H1 (cell line): Measurements from ENCODE around the gene PTGDR2. TPM values are rescaled to one million over a fixed set of nuclear protein-coding genes. Genes with fewer than 3 reads are reported as not detected.

Experiments
- ASH2L ChIP-seq: fragments of 200-600, 300-600 bp; sonication (generic); IDR thresholded peaks from one replicate; pipeline ENCODE4 v1.7.1; 2017; ENCODE audit warnings: low read length
- BACH1 ChIP-seq: IDR thresholded peaks from 2 replicates; pipeline ENCODE4 v1.6.1; 2012; ENCODE audit warnings: low read length, improper control_type of control experiment
- CBX5 ChIP-seq: fragments of 300-800, 300-1000 bp; sonication (generic); IDR thresholded peaks from 2 replicates; pipeline ENCODE4 v1.7.1; 2016; ENCODE audit warnings: antibody characterized with exemption, low read length, low read depth
- CBX8 ChIP-seq: fragments of 300-800, 300-1000 bp; sonication (generic); IDR thresholded peaks from 2 replicates; pipeline ENCODE4 v1.7.1; 2016; ENCODE audit warnings: low read depth, low read length, borderline replicate concordance
- CTBP2 ChIP-seq: IDR thresholded peaks from 2 replicates; pipeline ENCODE4 v1.7.0; 2011; ENCODE audit warnings: borderline replicate concordance, mild to moderate bottlenecking, moderate library complexity, mixed read lengths, low read length; ENCODE audit not compliant: insufficient read depth, insufficient read length
- FOSL1 ChIP-seq: IDR thresholded peaks from 2 replicates; pipeline ENCODE4 v1.6.1; 2011; ENCODE audit warnings: mild to moderate bottlenecking, low read depth, low read length, moderate library complexity; ENCODE audit not compliant: insufficient read depth
- HDAC6 ChIP-seq: IDR thresholded peaks from one replicate; pipeline ENCODE4 v1.7.1; 2012; ENCODE audit warnings: low read depth, mild to moderate bottlenecking, inconsistent platforms, low read length, moderate library complexity
- MAFK ChIP-seq: IDR thresholded peaks from 2 replicates; pipeline ENCODE4 v1.6.1; 2012; ENCODE audit warnings: low read depth, mild to moderate bottlenecking, improper control_type of control experiment, low read length
- POU5F1 ChIP-seq: IDR thresholded peaks from 2 replicates; pipeline ENCODE4 v1.6.1; 2011; ENCODE audit warnings: low read depth, mild to moderate bottlenecking, low read length, moderate library complexity
- RAD21 ChIP-seq, 2 experiments: IDR thresholded peaks in 1 of 2; conservative IDR thresholded peaks in 1 of 2; 2 replicates each; pipeline ENCODE4 v1.6.1; 2011; ENCODE audit warnings: low read depth in 2 of 2, low read length in 2 of 2, improper control_type of control experiment in 1 of 2, inconsistent platforms in 1 of 2, mild to moderate bottlenecking in 1 of 2, moderate library complexity in 1 of 2
- RBBP5 ChIP-seq: IDR thresholded peaks from 2 replicates; pipeline ENCODE4 v1.7.1; 2012; ENCODE audit warnings: low read depth, mild to moderate bottlenecking, inconsistent platforms, low read length, moderate library complexity, borderline replicate concordance
- RFX5 ChIP-seq: IDR thresholded peaks from 2 replicates; pipeline ENCODE4 v1.6.1; 2011; ENCODE audit warnings: low read depth, low read length, improper control_type of control experiment, borderline replicate concordance
- SAP30 ChIP-seq: fragments of 300-600 bp; sonication (generic); IDR thresholded peaks from 2 replicates; pipeline ENCODE4 v1.7.1; 2012; ENCODE audit warnings: low read length, moderate library complexity, mild to moderate bottlenecking, inconsistent platforms; ENCODE audit not compliant: insufficient read depth, insufficient replicate concordance
- SIX5 ChIP-seq: IDR thresholded peaks from 2 replicates; pipeline ENCODE4 v1.6.1; 2011; ENCODE audit warnings: mild to moderate bottlenecking, low read depth, low read length
- SP2 ChIP-seq: IDR thresholded peaks from 2 replicates; pipeline ENCODE4 v1.6.1; 2012; ENCODE audit warnings: mild to moderate bottlenecking, low read length, inconsistent platforms
- TAF7 ChIP-seq: optimal IDR thresholded peaks from 2 replicates; pipeline ENCODE3; 2011; ENCODE audit warnings: low read depth, mild to moderate bottlenecking, inconsistent platforms, low read length, moderate library complexity, borderline replicate concordance
- TEAD4 ChIP-seq: IDR thresholded peaks from 2 replicates; pipeline ENCODE4 v1.6.1; 2012; ENCODE audit warnings: low read depth, low read length, inconsistent platforms, mixed read lengths
- YY1 ChIP-seq: IDR thresholded peaks from 2 replicates; pipeline ENCODE4 v1.6.1; 2011; ENCODE audit warnings: low read depth, mild to moderate bottlenecking, low read length
- polyA plus RNA-seq, 7 experiments: library from polyadenylated mRNA; depleted of rRNA in 3 of 7; stranded (reverse) in 5 of 7; unstranded in 2 of 7; fragments of >200 nt in 5 of 7; fragments of 200-250 nt in 2 of 7; gene quantifications; 1 replicate in 5 of 7; 2 replicates in 1 of 7; 4 replicates in 1 of 7; pipeline versions ENCODE4 v1.2.1 to v1.2.3, GENCODE V29; 2011 to 2013; ENCODE audit warnings: missing spikeins in 2 of 7, mixed read lengths in 2 of 7
- total RNA-seq: library from RNA; stranded (reverse); fragmentation: NEBNext Ultra II Directional; extraction: Animal tissue kit (Norgen Biotek cat#: 25700); gene quantifications from 2 replicates; pipeline ENCODE4 v1.2.1, GENCODE V29; 2021
- TF ChIP-seq, protein P1 (sequence below): IDR thresholded peaks from 2 replicates; pipeline ENCODE4 v1.6.1; 2011; ENCODE audit warnings: low read length, improper control_type of control experiment
- TF ChIP-seq, protein P2 (sequence below): IDR thresholded peaks from 2 replicates; pipeline ENCODE4 v1.6.1; 2012; ENCODE audit warnings: inconsistent platforms
- TF ChIP-seq, protein P3 (sequence below): IDR thresholded peaks from 2 replicates; pipeline ENCODE4 v1.6.1; 2011; ENCODE audit warnings: low read depth, mild to moderate bottlenecking, low read length; ENCODE audit not compliant: insufficient read depth

The PTGDR2 gene
- total and polyA plus RNA-seq, 2 of the 8 experiments (the other 6 are each of a cell fraction or from before 2014, with no cell fraction given) = 0.20 TPM; not detected in 1

DNA sequence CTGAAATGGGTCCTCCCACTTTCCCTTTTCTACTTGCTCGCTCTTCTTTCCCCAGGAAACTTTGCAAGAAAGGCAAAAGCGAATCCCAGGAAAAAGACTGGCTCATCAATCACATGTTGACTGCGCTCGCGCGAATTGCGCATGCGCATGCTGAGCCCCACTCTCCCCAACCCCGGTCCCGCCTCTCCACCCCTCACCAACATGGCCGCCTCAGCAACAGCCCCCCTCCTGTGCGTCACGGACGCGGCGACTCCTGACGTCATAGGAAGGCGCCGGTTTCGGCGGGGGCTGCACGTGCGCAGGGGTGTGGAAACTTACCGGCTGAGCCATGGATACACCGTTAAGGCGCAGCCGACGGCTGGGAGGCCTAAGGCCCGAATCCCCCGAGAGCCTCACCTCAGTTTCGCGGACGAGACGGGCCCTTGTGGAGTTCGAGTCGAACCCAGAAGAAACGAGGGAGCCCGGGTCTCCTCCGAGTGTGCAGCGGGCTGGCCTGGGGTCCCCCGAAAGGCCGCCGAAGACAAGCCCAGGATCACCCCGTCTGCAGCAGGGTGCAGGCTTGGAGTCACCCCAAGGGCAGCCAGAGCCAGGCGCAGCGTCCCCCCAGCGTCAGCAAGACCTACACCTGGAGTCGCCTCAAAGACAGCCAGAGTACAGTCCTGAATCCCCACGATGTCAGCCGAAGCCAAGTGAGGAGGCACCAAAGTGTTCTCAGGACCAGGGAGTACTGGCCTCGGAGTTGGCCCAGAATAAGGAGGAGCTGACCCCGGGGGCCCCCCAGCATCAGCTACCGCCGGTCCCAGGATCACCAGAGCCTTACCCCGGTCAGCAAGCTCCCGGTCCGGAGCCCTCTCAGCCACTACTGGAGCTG, 13.7 kb downstream of the PTGDR2 start, which contains the start of gene CCDC86 (continued):
- TF ChIP-seq, protein P1, sequence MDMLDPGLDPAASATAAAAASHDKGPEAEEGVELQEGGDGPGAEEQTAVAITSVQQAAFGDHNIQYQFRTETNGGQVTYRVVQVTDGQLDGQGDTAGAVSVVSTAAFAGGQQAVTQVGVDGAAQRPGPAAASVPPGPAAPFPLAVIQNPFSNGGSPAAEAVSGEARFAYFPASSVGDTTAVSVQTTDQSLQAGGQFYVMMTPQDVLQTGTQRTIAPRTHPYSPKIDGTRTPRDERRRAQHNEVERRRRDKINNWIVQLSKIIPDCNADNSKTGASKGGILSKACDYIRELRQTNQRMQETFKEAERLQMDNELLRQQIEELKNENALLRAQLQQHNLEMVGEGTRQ = peak; percentile 63
- TF ChIP-seq RBBP5 (peak; percentile 82; the same call in 1 of the 2 replicates), TAF7 (peak; percentile 45), BACH1 (0 out of 2 replicates have a peak, but pooled peaks have one; percentile 23), ASH2L (peak; percentile 71), RAD21 (IDR thresholded peaks at IDR 0.05 in 1 of 2, conservative IDR thresholded peaks at IDR 0.05 in 1 of 2; ENCODE audit: low read depth in 2 of 2, low read length in 2 of 2) (no peak), CBX8 (no peak), RFX5 (no peak), SIX5 (peak; percentile 39; the same call in 1 of the 2 replicates), YY1 (peak; percentile 98), TEAD4 (no peak), HDAC6 (no peak), SAP30 (peak; percentile 96), CTBP2 (no peak), SP2 (no peak), POU5F1 (no peak), CBX5 (no peak), FOSL1 (no peak), MAFK (no peak)
- TF ChIP-seq, protein P2, sequence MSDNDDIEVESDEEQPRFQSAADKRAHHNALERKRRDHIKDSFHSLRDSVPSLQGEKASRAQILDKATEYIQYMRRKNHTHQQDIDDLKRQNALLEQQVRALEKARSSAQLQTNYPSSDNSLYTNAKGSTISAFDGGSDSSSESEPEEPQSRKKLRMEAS = peak; percentile 100
- TF ChIP-seq, protein P3, sequence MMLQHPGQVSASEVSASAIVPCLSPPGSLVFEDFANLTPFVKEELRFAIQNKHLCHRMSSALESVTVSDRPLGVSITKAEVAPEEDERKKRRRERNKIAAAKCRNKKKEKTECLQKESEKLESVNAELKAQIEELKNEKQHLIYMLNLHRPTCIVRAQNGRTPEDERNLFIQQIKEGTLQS = peak; percentile 98
